GM18499 (cell line): Measurements from ENCODE around the gene CCDC33.
A peak's percentile ranks its signal among the peaks of the same experiment; 100 is the strongest.

Source experiments
- ATAC-seq: cut with Tn5 transposase; IDR thresholded peaks from one replicate; pipeline ENCODE4 v1.9.1; 2021; ENCODE audit warnings: moderate number of reproducible peaks; ENCODE audit not compliant: insufficient read depth, unreplicated experiment

Gene CCDC33

GRCh38 chr15:74374648-74375302 is 138.6 kb downstream of the CCDC33 start:
- ATAC-seq: no peak

- no peak for ATAC-seq
Measured at GRCh38 chr15:74375303-74375693, 139.2 kb downstream of the CCDC33 start.

GRCh38 chr15:74376226-74376625 is 140.1 kb downstream of the CCDC33 start:
- no peak for ATAC-seq

- ATAC-seq: no peak
Measured at GRCh38 chr15:74376825-74377581, 140.9 kb downstream of the CCDC33 start.

- no peak for ATAC-seq
Measured at GRCh38 chr15:74377831-74378766, 142.0 kb downstream of the CCDC33 start.

- no peak for ATAC-seq
Measured at GRCh38 chr15:74378848-74379247, 142.7 kb downstream of the CCDC33 start.

- ATAC-seq: no peak
Measured at GRCh38 chr15:74380361-74381189, 144.4 kb downstream of the CCDC33 start.

GRCh38 chr15:74381190-74381453 is 145.0 kb downstream of the CCDC33 start:
- ATAC-seq: no peak

- ATAC-seq: no peak
Measured at GRCh38 chr15:74381481-74381880, 145.4 kb downstream of the CCDC33 start.

- ATAC-seq: no peak
Measured at GRCh38 chr15:74382004-74382816, 146.1 kb downstream of the CCDC33 start.

GRCh38 chr15:74383286-74383685 is 147.2 kb downstream of the CCDC33 start:
- ATAC-seq: no peak

- peak; percentile 34 for ATAC-seq
Measured at GRCh38 chr15:74383695-74384565, 147.8 kb downstream of the CCDC33 start.

- ATAC-seq: no peak
Measured at GRCh38 chr15:74384566-74384880, 148.4 kb downstream of the CCDC33 start.

- ATAC-seq: peak; percentile 37
Measured at GRCh38 chr15:74384881-74385643, 148.9 kb downstream of the CCDC33 start.

GRCh38 chr15:74385733-74386132 is 149.6 kb downstream of the CCDC33 start:
- ATAC-seq: no peak
